NOMO-1 treated with DMSO at 0.1 percent for 48 hours (cell line): Measurements from ENCODE around the gene GABRR3.

Source experiments
- DNase-seq: peaks from one replicate; lab custom pipeline; 2025; ENCODE audit not compliant: unreplicated experiment; lab: John Stamatoyannopoulos, UW

GABRR3 gene

DNA sequence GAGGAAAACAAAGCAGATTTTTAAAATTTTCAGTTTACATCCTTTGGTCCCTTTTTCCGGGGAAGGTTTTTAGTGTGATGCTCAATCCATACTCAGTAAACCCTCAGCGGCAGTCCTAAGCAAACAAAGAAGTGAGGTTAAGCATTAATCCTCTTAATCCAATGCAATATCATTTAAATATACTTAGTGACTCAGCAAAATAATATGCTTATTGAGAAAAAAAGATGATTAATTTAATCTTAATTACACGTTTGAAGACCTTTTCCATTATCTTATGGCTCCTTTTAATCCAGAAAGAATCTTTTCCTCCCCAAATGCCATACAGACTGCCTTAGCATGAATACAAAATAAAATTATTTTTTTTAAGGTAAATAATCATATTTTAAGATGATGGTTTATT lies at the start of gene GABRR3:
Gene GABRR3, minus strand, starts transcription at position 108 of the 400 bp plus-strand sequence. CDS start 328 bp downstream, outside the sequence.
- no peak for DNase-seq

DNA sequence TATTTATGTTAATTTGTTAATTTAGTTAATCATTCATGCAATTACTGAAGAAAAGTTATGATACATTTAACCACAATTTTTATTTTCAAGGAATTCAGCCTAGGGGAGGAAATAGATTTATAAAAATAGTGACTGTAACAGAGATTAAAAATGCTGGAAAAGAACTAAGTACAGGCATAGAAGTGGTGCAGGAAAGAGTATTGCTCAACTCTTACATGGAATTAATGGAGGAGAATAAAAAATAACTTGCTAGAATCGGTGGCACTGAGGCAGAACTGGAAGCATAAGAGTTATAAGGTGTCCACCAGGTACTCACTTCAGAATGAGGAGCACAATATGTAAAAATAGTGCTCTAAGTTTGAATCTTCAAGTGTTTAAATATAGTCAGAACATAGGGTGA lies 38.4 kb upstream of the GABRR3 start:
- DNase-seq: no peak

DNA sequence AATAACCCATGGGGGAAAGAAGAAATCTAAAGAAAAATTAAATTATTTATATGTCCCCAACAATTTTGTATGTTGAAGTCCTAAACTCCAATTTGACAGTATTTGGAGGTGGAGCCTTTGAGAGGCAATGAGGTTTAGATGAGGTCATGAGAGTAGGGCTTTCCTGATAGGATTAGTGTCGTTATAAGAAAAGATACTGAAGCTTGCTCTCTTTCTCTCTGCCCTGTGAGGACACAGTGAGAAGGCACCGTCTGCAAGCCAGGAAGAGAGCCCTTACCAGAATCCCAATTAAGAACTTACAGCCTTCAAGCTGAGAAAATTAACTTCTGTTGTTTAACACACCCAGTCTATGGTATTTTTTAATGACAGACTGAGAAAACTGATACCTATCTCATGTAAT lies 35.7 kb upstream of the GABRR3 start:
- DNase-seq: no peak

DNA sequence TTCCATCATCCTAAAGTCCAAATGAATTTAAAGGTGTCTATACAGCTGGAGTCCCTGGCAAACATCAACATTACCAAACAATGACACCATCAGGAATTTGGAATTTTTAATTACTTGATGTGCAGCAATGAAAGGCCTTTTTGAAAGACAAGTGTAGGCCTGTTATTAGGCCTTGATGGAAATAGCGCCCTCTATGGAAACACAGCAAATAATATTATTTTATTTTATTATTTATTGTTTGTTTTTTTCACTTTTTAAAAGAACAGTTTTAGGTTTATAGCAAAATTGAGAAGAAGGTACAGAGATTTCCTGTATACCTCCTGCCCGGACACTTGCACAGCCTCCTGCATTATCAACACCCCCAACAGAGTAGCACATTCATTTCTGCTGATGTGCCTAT lies 33.7 kb upstream of the GABRR3 start:
- DNase-seq: no peak

DNA sequence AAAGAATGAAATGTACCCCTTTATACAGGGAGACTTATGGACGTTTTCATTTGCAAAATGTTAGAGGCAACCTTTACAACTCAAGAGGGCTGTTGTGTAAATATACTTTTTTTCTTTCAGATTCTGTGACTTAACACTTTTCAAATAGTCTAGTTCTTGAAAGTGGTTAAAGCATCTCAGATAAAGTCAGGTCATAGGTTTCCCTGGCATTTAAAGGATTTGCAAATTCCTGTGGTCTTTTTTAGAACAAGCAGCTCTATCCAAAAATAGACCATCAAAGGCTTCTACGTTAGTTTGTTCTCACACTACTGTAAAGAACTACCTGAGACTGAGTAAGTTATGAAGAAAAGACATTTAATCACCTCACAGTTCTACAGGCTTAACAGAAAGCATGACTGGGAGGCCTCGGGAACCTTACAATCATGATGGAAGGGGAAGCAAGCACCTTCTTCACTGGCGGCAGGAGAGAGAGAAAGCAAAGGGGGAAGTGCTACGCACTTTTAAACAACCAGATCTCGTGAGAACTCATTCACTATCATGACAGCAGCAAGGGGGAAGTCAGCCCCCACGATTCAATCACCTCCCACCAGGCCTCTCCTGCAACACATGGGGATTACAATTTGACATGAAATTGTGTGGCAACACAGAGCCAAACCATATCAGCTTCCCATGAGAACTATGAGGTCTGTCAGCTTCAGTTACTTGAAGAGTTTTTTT lies 23.3 kb upstream of the GABRR3 start:
- DNase-seq: peak; percentile 28

DNA sequence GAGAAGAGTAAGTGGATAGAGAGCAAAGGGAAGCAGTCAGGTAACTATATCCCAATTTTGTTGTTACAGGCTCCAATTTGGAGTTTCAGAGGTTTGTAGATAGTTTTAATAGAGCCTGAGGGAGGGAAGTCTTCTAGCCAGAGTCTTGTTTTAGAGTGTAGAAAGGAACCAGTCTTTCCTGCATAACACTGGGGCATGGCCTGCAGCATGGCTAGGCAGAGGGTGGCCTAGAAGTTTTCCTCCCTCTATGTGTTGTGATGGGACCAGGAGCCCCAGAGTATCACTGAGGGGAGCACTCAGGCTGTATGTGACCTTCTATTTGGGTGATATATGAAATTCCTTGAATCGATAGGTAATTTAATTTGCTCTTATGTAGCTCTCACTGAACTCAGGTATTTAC lies 22.5 kb upstream of the GABRR3 start:
- DNase-seq: no peak

DNA sequence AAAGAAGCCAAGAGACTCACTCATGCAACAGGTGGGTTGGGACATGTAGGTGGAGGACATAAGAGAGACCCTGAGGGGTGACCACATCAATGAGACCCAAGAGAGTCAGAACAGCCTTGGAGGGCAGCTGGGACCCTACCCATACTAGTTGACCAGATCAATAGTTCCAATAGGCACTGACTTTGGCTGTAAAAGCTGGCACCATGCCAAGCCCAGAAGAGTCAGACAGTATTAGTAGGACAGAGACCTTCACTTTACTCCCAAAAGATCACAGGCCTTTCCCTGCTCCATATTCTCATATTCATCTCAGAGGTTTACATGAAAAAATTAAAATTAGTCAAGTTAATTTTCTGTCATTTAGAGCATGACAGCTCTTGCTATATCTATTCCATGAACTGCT lies 20.9 kb upstream of the GABRR3 start:
- no peak for DNase-seq

DNA sequence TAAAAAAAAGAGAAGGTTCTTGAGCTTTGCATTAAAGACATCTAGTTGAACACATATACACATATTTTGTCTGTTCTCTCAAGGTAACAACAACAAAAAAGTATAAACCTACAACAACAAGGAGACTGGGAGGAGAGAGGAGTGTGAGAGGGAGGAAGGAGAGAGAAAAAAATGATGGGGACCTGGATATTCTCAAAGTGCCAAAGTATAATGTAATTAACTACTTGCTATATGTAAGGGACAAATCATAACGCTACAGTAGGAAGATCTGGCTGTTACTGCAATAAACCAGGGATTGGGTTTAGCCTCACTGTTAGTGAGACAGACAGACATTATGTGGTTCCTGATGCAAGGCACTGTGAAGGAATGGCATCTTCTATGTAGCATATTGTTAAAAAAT lies 14.2 kb upstream of the GABRR3 start:
- DNase-seq: no peak

DNA sequence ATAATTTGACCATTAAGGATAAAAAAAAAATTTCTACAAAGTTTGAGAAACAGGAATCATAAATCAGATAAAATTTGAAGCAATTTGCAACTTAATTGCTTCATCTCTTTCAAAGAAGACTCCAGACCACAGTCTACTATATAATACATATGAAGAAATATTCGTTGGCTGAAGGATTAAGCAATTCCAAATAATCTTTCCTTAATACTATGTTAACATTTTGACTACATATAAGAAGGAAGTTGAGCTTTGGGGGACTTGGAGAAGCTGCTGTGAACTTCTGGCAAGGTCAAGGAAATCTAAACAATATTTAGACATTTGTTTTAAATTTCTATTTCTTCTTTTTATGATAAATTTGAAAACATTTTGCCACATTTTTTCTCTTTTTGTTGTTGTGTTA lies 13.5 kb upstream of the GABRR3 start:
- peak; percentile 88 for DNase-seq

DNA sequence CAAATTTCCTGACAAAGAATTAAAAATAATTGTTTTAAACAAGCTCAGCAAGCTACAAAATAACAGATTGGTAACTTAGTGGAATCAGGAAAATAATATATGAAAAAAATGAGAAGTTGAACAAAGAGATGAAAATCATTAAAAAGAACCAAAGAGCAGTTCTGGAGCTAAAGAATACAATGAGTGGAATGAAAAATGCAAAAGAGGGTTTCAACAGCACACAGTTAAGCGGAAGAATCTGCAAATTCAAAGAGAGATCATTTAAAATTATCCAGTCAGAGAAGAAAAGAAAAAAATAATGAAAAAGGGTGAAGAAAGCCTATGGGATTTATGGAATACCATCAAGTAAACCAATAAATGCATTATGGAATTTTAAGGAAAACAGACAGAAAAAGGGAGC lies 6.2 kb upstream of the GABRR3 start:
- DNase-seq: no peak

DNA sequence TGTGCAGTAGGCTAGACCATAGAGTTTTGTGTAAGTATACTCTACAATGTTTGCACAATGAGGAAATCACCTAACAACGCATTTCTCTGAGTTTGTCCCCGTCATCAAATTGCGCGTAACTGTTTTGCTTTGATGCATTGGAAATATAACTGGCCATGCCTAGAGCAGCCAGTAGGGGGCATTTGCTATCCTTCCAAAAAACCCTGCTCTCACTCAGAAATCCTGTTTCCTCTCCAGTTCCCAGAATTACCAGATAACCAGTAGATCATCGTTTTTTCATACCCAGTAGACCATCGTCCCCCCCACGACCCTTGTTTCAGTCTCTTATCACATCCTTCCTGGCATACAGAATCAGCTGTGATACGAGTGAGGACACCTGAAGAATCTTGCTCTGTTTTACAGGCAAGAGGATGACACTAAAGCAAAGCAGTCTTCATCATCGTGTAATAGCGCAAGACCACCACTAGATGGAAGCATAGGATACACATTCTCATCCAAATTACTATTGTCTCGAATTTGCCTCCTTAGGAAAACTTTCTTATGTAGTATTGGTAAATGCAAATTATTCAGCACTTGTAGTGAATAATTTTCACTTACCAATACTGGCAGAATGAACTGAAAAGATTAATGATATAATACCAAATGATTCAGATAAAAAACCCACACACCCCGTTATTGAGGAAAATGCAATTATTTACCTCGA lies 4.4 kb upstream of the GABRR3 start:
- peak; percentile 89 for DNase-seq

DNA sequence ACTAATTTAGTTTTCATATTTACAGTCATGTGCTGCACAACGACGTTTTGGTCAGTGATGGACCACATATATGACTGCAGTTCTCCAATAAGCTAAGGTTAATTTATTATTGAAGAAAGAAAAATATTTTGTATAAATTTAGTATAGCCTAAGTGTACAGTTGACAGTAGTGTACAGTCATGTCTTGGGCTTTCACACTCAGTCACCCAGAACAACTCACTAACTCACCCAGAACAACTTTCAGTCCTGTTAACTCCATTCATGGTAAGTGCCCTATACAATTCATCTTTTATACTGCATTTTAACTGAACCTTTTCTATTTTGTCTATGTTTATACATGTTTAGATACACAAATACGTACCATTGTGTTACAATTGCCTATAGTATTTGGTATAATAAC lies 3.8 kb upstream of the GABRR3 start:
- no peak for DNase-seq

DNA sequence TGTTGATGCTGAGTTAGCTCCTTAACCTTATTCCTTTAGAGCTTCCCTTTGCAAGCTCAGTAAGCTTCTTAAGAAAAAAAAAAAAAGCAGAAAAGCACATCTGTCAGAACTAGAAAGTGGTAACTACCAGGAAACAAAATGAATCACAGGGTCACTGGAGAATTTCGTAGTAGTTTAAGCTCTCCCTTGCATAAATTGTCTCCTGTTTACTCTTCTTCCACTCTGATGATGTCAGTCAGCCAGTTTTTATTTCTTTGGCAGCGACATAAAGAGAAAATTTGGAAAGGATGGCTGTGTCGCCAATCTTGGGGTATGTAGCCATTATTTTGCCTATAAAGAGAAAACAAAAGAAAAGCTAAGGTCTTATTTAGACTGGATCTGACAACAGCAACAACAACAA lies 3.2 kb upstream of the GABRR3 start:
- no peak for DNase-seq

DNA sequence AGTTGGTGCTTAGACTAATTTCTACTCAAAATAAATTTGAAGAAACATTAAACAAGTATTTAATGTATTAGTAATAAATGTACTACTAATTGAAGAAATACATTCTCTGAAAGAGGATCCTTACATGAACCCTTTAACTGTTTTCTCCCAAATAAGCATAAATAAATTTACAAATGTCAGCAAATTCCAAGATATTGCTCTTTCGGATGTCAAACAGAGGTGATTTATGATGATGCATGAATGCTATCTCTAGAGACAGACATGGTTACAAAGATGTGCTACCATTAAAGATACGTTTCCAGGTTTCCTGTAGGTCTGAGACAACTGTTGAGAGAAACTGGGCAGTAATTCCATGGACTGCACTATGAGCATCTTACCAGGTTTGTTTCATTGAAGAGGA lies 629 bp downstream of the GABRR3 start:
- DNase-seq: no peak

DNA sequence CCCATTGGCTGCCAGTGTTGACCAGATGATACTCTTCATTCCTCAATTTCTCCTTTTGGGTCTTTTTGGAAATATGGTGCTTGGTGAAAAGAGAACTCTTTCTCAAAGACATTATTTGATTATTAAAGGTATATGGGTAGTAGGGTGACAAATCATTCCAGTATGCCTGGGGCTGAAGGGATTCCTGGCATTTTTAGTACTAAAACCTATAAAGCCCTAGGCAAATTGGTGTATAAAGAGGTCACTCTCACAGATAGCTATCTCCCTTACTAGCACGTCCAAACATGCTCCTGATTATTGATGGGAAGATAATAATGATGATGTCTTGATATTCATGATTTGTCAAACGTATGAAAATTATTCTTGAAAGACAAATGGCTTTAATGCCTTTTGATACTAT lies 1.1 kb downstream of the GABRR3 start:
- DNase-seq: no peak

DNA sequence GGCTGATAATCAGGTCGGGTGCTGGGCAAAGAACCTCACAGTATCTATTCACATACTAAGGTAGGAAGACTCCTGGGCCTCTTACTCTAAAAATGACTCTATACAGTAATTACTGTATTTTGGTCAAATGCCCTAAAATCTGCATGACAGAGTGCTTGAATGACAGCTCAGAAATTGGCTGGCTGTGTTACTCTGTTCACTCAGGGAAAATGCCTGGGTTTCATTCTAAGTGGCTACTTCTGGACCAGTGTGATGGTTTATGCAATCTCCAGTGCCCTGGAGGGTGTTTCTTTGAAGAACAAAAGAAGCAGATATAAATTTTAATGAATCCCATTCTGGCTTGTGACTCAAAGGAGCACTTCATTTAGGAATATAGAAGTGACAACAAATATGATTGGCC lies 2.2 kb downstream of the GABRR3 start:
- DNase-seq: no peak

DNA sequence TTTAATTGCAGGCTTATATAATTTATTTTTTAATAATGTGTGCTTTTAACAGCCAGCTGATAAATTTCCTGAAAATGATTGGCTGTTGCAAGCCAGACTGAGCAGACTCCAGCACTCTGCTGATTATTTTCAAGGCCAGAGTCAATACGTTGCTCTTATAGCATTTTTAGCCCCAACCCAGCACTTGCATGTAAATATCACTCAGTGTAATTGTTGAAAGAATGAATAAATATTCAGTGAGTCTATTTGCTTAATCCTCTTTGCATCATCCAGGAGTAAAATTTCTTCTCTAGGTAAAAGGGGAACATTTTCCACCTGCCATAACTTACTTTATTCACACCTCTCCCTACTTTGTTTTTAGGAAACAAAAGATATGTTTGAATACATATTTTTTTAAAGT lies 2.9 kb downstream of the GABRR3 start:
- no peak for DNase-seq

DNA sequence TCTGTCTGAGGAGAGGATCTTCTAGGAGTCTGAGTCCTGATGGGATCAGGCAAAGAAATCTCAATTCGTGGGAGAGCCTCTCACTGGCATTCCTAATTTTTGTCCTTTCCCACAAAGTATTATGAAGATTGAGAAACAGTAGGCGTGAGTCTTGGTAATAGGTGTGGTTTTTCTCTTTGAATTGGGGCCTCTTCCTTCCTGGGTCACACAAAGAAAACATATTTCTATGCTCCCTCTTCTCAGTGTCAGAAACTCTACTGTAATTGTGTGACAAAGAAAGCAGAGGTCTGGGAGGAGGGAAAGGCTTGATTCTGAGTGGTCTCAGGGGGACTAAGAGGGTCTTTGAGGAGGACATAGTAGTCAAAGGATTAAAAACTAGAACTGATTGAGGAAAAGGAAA lies 6.0 kb downstream of the GABRR3 start:
- DNase-seq: no peak

DNA sequence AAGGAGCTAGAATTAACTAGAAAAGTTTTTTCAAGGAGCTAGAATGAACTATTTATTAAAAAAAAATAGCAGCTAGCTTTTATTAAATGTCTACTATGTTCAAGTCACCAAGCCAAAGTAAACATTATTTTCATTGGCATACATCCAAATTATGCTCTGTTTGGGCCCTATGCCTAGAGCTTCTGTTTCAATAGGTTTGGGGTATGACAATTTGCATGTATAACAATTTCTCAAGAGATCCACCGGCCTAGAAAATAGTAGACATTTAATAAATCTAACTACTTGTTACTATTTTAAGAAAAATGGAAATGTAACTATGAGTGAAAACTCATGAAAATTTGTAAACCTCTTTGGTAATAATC lies 8.0 kb downstream of the GABRR3 start:
- no peak for DNase-seq

DNA sequence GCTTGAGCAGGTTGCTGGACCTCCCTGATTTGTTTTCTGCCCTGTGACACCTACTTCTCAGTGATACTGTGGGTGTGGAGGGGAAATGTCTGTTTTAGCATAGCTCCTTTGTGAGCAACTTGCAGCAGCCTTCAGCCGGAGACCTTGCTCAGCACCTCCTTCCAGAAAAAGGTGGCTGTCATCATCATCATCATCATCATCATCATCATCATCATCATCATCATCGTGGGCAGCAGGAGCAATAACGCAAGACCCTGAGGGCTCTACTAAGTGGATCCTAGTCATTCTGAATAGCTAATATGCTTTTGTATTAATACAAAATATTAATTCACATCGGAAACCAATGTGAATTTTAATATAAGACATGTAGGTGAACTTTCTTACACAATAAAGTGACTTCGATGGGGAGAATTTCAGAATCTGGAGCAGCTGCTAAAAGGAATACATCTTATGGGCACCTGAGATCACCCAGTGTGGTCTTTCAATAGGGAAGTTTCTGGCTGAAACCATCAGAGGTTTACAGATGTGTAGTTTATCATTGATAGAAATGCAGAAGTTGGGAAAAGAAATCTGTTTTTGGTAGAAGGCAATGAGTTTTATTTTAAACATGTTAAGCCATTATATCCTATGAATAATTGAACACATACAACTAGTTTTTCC lies 8.6 kb downstream of the GABRR3 start:
- no peak for DNase-seq

DNA sequence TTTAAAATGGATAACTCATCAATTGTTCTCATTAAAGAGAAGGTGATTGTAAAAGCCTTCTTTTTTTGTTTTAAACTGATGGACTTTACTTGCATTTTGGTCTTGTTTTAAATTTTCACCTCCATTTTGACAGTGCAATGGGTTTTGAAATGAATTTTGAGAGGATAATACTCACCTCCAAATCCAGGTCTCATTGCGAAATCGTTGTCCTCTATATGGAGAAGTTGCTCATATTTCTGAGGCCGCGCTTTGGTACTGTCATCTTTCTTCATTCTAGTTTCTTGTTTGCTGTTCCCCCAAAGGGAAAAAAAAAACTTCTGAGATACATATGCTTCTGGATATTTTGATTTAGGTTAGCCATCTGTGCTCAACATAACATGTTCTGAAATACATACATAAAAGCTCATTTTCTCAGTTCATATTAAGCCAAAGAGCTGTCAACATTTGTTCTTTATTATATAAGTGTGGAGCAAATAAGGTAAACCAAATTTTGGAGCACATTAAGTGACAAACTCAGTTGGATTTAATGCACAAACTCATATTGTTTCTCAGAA lies 9.6 kb downstream of the GABRR3 start:
- DNase-seq: no peak
